K562 (cell line): ENCODE results near the gene ZNF750. TPM values are rescaled to one million over a fixed set of nuclear protein-coding genes. Genes with fewer than 3 reads are reported as not detected.

Source experiments
- ARID3A ChIP-seq: IDR thresholded peaks from 2 replicates; pipeline ENCODE4 v1.6.1; 2012; ENCODE audit warnings: low read depth, low read length, improper control_type of control experiment, borderline replicate concordance
- CCAR2 ChIP-seq: fragments of 200-400 bp; formaldehyde crosslinking; IDR thresholded peaks from 2 replicates; pipeline ENCODE4 v1.6.1; 2017; ENCODE audit warnings: mild to moderate bottlenecking, low read depth, low read length
- CREB5 ChIP-seq: fragments of 250-450 bp; sonication (Bioruptor Pico); IDR thresholded peaks from 2 replicates; pipeline ENCODE4 v1.5.0; 2020; ENCODE audit warnings: mild to moderate bottlenecking
- HINFP ChIP-seq: fragments of 450-650 bp; conservative IDR thresholded peaks from 2 replicates; pipeline ENCODE4 v1.6.1; 2016; ENCODE audit warnings: missing genetic modification characterization, low read depth, mild to moderate bottlenecking, control low read depth, missing compliant biosample characterization
- MAFK ChIP-seq: IDR thresholded peaks from 2 replicates; pipeline ENCODE4 v1.6.1; 2011; ENCODE audit warnings: low read length, improper control_type of control experiment
- PURB ChIP-seq: sonication (generic); formaldehyde crosslinking; IDR thresholded peaks from 2 replicates; pipeline ENCODE4 v1.9.0; 2021; ENCODE audit warnings: low read depth, mild to moderate bottlenecking, missing genetic modification reagents
- polyA plus RNA-seq, 8 experiments: library from polyadenylated mRNA; depleted of rRNA in 4 of 8; stranded (reverse) in 5 of 8; unstranded in 3 of 8; fragments of >200 nt; fragmentation: Nextera tagmentation in 2 of 8; fragmentation: Illumina TruSeq in 1 of 8; extraction: Ambion mirVana in 2 of 8; extraction: Trizol in 1 of 8; gene quantifications; 2 replicates each; pipeline versions ENCODE4 v1.2.1 to v1.2.3, GENCODE V29; 2011 to 2014; ENCODE audit warnings: inconsistent platforms in 1 of 8, missing spikeins in 1 of 8
- total RNA-seq, 7 experiments: library from RNA; depleted of rRNA in 6 of 7; stranded (reverse); fragments of >200 nt in 6 of 7; fragmentation: Illumina TruSeq in 2 of 7; extraction: Trizol in 2 of 7; gene quantifications; 2 replicates each; pipeline versions ENCODE4 v1.2.1 to v1.2.3, GENCODE V29; 2011 to 2021; ENCODE audit warnings: low replicate concordance in 1 of 7

Gene ZNF750
- total and polyA plus RNA-seq, 9 of the 15 experiments (the other 6 are each of a cell fraction or from before 2014, with no cell fraction given) = not detected

- TF ChIP-seq PURB (CRISPR knock-in tag) (no peak), CREB5 (CRISPR knock-in tag) (no peak), CCAR2 (no peak), HINFP (tag) (no peak), ARID3A (no peak), MAFK (no peak)
Observed at GRCh38 chr17:82780971-82781893, 58.6 kb downstream of the ZNF750 start (continued).
